Urinary bladder (tissue), 4 donors: ENCODE results near the gene TMPRSS2. TPM values are rescaled to one million over a fixed set of nuclear protein-coding genes. Genes with fewer than 3 reads are reported as not detected.

ENCODE experiments used
- DNase-seq: peaks from one replicate; pipeline ENCODE4 v3.0.0-alpha.2; 2015; ENCODE audit errors: extremely low spot score
- H3K27ac ChIP-seq: one replicate; pipeline ENCODE4 v1.5.1; 2013; ENCODE audit warnings: low read depth, mild to moderate bottlenecking, moderate library complexity
- H3K36me3 ChIP-seq: one replicate; pipeline ENCODE4 v1.6.1; 2013; ENCODE audit warnings: mild to moderate bottlenecking, moderate library complexity; ENCODE audit not compliant: insufficient read depth
- H3K4me1 ChIP-seq: one replicate; pipeline ENCODE4 v1.6.1; 2013; ENCODE audit warnings: mild to moderate bottlenecking, moderate library complexity; ENCODE audit not compliant: insufficient read depth
- H3K4me3 ChIP-seq: one replicate; pipeline ENCODE4 v1.5.1; 2013; ENCODE audit warnings: low read depth, low read length
- WGBS: extraction: QIAGEN DNeasy Blood & Tissue Kit; methylation state at CpG from one replicate; pipeline ENCODE4 v1.1.7; 2013; 5-methylcytosine and 5-hydroxymethylcytosine counted together
- polyA plus RNA-seq: library from polyadenylated mRNA; stranded (reverse); fragments of 200-250 nt; gene quantifications from one replicate; pipeline ENCODE4 v1.2.3, GENCODE V29; 2013
- total RNA-seq: library from RNA; depleted of rRNA; stranded (reverse); fragments of >200 nt; gene quantifications from one replicate; pipeline ENCODE4 v1.2.3, GENCODE V29; 2014
- donor health status: healthy with polysubstance abuse.
- donor health status: healthy.

TMPRSS2 gene
- total and polyA plus RNA-seq, 2 donors = 5.1 to 27.1 TPM

DNA sequence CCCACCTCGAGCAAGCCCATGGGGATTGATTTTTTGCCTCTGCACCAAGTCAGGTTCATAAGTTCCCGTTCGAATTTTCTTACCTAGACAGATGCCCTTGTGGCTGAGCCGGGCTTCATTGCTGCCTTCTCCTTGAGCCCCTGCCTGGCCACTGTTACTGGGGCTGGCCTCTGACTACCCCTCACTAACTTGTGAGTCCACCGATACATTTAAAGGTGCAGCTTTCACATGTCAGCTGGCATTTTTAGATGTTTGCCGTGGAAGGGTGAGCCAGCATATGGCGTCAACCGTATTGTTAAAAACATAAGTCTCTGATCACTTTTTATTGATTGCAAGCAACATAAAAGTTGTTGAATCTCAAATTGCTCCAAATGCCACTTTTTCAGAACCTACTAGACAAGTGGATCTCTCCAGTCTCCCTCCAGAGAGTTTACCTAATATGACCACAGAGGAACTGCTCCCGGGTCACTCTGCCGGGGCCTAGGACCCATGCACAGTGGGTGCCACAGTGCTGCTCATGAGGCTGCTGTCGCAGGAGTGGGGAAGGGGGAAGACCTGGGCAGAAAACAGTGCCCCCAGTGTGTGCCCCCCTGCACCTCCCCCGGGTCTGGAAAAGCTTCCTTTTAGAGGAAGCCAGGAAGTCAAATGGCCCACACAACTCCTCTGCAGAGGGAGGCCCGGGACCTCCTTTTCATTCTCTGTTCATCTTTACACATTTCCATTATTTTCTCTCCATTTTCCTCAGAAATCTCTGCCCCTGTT lies 63.1 kb downstream of the TMPRSS2 start:
- WGBS = 88% methylated on average over 13 of the region's 13 CpGs
- H3K4me1 ChIP-seq = no peaks in the 10 kb centered on the region
- no peak for DNase-seq
- peaks cover 6% of the 10 kb centered on the region for H3K36me3 ChIP-seq
- H3K4me3 ChIP-seq = no peak overlapping the region
- H3K27ac ChIP-seq = no peak overlapping the region

DNA sequence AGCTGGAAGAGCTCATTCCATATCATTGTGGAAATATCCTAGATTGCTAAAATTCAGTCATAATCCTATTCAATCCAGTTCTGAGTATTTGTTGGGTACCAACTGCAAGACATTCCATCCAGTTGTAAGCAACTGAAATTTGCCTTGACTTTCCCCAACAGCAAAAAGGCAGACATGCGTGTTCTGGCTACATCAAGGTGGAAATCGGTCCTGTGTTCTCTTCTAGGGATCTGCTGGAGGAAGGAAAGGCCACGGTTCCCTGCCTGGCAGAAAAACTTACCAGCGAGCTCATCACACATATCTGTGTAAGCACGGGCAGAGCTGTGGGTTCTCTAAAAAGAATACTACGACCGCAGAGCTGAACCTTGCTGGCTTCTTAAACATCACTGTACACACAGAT lies 64.4 kb downstream of the TMPRSS2 start:
- DNase-seq = no peak
- H3K4me1 ChIP-seq = no peaks in the 10 kb centered on the region
- H3K36me3 ChIP-seq = peaks cover 6% of the 10 kb centered on the region
- no peak overlapping the region for H3K27ac ChIP-seq
- no peak overlapping the region for H3K4me3 ChIP-seq
- WGBS = 93% methylated on average over 7 of the region's 7 CpGs

DNA sequence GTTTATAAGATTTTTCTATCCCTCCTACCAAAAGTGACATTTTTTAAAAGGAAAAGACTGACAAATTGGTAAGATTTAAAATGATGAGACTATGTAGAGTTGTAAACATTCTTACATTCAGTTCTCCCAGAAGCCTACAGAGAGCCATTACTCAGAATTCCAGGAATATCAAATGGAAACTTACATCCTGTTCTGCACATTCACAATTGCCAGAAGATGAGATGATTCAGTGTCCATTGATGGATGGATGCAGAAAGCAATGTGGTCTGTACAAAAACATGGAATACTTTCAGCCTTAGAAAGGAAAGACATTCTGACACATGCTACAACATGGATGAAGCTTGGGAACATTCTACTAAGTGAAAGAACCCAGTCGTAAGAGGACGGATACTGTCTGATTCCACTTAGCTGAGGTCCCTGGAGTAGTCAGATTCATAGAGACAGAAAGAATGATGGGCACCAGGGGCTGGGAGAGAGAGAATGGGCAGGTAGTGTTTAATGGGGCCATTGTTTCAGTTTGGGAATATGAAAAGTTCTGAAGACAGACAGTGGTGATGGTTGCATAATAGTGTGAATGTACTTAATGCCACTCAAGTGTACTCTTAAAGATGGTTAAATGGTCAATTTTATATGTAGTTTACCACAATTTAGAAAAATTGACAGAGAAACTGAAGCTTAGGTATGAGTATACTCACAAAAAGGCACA lies 65.3 kb downstream of the TMPRSS2 start:
- H3K4me3 ChIP-seq = no peak overlapping the region
- 94% methylated on average over 2 of the region's 2 CpGs for WGBS
- peaks cover 6% of the 10 kb centered on the region for H3K36me3 ChIP-seq
- no peak for DNase-seq
- H3K4me1 ChIP-seq = no peaks in the 10 kb centered on the region
- no peak overlapping the region for H3K27ac ChIP-seq

DNA sequence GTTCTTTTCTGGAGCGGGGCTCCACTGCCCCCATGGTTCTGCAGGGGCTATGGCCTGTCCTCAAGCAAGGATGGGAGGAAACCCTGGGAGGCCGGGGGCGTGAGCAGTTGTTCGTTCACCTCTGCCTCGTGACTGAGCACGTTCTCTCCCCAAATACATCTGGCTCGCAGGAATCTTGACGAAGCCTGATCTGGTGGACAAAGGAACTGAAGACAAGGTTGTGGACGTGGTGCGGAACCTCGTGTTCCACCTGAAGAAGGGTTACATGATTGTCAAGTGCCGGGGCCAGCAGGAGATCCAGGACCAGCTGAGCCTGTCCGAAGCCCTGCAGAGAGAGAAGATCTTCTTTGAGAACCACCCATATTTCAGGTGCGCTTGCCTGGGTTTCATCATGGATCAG lies 66.4 kb downstream of the TMPRSS2 start:
- WGBS = 94% methylated on average over 14 of the region's 14 CpGs
- Histone ChIP-seq H3K36me3 (peaks cover 6% of the 10 kb centered on the region), H3K4me1 (no peaks in the 10 kb centered on the region), H3K4me3 (no peak overlapping the region), H3K27ac (no peak overlapping the region)
- no peak for DNase-seq

DNA sequence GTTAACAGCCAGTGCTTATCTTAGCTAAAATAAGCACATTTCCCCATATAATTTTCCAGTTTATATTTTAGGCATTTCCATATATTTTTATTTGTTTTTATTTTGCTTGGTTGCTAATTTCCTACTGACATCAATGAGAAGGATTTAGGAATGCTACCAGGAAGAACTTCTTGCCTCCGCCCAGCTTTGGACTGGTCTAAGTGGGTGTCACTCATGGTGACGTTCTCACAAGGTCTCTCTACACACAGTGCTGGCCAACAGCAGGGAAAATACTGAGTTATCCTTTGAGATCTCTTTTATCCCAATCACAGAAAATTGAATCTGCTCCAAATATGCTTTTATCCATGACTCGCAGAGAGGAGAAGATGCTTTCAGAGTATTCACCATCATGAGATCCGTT lies 68.7 kb downstream of the TMPRSS2 start:
- Histone ChIP-seq H3K4me3 (no peak overlapping the region), H3K36me3 (no peaks in the 10 kb centered on the region), H3K4me1 (no peaks in the 10 kb centered on the region), H3K27ac (no peak overlapping the region)
- no peak for DNase-seq
- WGBS = 77% methylated on average over 4 of the region's 4 CpGs

DNA sequence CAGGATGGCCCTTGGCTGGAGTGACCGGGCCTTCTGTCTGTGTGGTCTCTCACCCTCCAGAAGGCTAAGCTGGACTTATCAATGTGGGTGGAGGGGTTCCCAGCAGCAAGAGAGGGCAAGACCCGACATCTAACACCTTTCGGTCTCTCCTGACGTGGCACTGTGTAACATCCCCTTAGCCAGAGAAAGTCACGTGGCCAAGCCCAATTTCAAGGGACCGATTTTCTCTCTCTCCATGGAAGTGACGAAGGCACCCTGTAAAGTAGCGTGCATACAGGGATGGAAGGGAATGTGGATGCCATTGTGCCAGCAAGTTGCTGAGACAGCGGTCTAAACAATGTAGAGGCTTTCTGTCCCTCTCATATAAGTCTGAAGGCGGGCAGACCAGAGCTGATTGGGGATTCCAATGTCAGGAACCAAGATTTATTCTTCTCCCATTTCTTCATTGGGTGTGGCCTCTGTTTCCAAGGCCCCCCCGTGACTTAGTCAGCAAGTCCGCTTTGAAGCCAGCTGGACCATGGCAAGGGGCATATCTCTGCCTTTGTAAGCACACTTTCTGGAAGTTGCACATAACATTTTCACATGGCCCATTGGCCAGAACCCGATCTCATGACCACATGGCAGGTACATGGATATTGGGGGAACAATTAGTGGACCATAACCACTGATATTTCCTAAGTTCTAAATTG lies 69.4 kb downstream of the TMPRSS2 start:
- no peak overlapping the region for H3K27ac ChIP-seq
- H3K4me3 ChIP-seq = no peak overlapping the region
- H3K4me1 ChIP-seq = no peaks in the 10 kb centered on the region
- H3K36me3 ChIP-seq = no peaks in the 10 kb centered on the region
- no peak for DNase-seq
- 91% methylated on average over 13 of the region's 13 CpGs for WGBS

DNA sequence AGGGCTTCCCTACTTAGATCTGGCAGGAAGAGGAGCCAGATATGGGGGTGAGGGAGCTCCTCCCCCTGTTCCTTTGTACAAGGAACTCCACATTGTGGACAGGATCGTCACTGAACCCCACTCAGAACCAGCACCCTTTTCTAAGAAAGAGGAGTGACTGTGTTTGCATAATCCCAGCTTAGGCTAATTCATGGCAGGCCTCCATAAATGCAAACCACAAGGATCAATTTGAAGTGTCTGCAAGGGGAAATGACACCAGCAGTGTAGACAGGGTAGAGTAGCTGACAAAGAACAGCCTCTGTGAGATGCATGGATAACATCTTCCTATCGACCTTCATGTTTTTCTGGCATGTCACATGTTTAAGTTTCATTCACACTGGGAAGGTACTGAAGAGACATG lies 70.2 kb downstream of the TMPRSS2 start:
- Histone ChIP-seq H3K36me3 (peaks cover 2% of the 10 kb centered on the region), H3K4me1 (no peaks in the 10 kb centered on the region), H3K4me3 (no peak overlapping the region), H3K27ac (no peak overlapping the region)
- 46% methylated on average over 2 of the region's 2 CpGs for WGBS
- DNase-seq = no peak

DNA sequence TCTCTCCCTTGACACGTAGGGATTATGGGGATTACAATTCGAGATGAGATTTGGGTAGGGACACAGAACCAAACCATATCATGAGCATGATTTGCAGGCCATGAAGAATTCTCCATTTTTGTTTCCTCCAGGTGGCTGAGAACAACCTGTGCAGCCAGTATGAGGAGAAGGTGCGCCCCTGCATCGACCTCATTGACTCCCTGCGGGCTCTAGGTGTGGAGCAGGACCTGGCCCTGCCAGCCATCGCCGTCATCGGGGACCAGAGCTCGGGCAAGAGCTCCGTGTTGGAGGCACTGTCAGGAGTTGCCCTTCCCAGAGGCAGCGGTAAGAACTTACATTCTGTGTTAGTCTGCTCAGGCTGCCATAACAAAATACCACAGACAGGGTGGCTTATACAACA lies 72.3 kb downstream of the TMPRSS2 start:
- Histone ChIP-seq H3K27ac (no peak overlapping the region), H3K36me3 (peaks cover 2% of the 10 kb centered on the region), H3K4me3 (no peak overlapping the region), H3K4me1 (no peaks in the 10 kb centered on the region)
- 93% methylated on average over 11 of the region's 11 CpGs for WGBS
- no peak for DNase-seq

DNA sequence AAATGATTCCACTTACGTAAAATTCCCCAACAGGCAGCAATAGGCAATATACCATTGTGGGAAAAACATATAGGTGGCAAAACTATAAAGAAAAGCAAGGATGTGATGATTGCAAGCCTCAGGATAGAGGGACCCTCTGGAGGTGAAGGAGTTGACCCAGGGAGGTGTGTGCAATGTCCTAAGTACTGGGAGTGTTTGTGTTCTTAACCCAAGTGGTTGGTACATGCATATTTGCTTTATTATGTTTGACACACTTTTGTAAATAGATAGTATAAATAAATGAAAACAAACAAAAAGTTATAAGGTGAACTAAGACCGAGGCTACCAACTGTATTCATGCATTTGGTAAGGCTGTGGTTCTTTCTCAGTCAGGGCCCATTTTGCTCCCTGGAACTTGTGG lies 74.4 kb downstream of the TMPRSS2 start:
- 87% methylated on average over 2 of the region's 2 CpGs for WGBS
- no peaks in the 10 kb centered on the region for H3K4me1 ChIP-seq
- H3K27ac ChIP-seq = no peak overlapping the region
- peaks cover 2% of the 10 kb centered on the region for H3K36me3 ChIP-seq
- no peak overlapping the region for H3K4me3 ChIP-seq
- DNase-seq = no peak

DNA sequence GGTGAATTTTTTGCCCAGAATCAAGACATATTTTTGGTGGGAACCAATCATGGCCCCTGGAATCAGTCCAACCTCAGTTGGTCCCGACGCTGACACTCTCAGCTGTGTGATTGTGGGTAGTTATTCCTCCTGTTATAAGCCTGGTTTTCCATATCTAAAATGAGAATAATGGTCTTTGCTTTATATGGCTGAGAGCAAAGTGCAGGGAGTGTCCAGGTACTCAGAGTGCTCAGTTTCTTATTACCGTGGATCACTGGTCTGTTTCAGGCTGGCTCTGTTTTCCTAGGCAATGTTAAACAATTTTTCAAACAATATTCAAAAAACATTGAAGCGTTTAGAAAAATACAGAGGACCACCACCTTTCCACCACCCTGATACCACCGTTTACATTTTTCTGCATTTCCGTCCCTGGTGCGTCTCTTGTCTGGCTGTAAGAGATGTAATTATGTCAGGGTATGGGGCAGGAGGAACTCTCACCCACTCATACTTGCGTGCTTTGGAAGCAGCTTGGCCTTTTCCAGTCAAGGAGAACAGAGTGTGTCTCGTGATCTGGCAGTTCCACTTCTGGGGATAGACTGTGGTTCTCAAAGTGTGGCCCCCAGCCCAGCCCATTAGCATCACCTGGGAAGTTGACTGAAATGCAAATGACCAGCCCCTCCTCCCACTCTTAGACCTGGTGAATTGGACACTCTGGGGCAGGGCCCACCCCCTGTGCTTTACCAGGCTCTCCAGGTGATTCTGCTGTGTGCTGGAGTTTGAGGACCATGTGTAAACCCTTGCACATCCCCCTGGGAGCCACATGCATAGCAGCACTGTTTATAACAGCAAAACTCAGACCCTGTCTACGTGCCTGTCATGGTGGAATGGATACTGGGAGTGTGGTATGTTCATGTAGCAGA lies 75.1 kb downstream of the TMPRSS2 start:
- 69% methylated on average over 10 of the region's 10 CpGs for WGBS
- Histone ChIP-seq H3K36me3 (peaks cover 4% of the 10 kb centered on the region), H3K4me3 (no peak overlapping the region), H3K4me1 (no peaks in the 10 kb centered on the region), H3K27ac (no peak overlapping the region)
- no peak for DNase-seq

DNA sequence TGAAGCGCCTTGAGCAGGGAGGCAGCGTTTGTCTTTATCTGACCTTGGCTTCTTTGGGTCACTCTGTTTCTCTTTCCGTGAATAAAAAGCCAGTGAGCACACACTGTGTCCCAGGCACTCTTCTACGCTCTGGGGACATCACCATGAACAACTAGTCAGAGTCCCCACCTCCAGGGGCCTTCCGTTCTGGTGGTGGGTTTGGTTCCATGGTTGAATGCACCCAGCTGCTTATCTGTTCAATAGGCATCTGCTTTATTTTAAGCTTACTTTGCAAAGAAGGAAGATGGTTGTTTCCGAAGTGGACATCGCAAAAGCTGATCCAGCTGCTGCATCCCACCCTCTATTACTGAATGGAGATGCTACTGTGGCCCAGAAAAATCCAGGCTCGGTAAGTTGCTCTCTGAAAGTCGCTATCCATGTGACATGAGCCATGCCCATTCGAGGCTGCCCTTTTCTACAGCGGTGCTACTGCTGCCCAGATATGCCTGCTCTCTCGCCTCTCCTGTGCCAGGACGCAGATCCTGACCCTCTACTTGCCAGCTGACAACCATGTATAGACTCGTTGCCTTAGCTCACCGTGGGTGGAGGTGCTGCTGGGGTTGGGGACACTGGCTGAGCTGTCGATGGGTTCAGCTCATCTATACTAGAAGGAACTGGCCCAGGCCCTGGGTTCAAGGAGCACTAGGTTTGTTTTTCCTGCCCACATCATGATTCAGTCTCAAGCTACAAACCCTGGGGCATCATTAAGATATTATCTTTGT lies 76.0 kb downstream of the TMPRSS2 start:
- Histone ChIP-seq H3K4me3 (no peak overlapping the region), H3K36me3 (peaks cover 4% of the 10 kb centered on the region), H3K27ac (no peak overlapping the region), H3K4me1 (no peaks in the 10 kb centered on the region)
- no peak for DNase-seq
- WGBS = 77% methylated on average over 16 of the region's 16 CpGs

DNA sequence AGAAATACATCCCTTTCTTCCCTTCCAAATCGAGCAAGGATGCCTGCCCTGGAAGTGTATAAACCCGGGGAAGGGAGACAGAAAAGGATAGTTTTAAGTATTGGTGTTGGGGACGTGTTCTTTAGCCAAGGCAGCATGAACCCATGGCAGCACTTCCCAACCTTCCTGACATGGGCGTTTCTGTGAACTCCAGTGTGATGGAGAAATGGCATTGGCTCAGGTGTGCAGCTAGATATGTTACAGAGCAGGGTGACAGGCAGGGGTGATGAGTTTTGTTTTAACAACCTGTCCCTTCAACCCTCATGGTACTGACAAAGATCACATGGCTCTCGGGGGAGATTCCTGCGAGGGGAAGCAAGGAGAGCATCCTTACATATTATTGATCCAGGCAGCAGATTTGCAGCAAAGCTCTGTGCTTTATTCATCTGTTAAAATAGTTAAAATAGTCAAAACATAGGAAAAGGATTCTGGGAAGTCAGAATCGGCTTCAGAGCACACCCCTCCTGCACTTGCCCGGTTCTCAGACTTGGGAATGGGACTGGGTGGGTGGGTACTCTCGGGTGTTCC lies 78.0 kb downstream of the TMPRSS2 start:
- no peaks in the 10 kb centered on the region for H3K4me1 ChIP-seq
- 80% methylated on average over 9 of the region's 9 CpGs for WGBS
- H3K36me3 ChIP-seq = peaks cover 4% of the 10 kb centered on the region
- no peak overlapping the region for H3K27ac ChIP-seq
- H3K4me3 ChIP-seq = no peak overlapping the region
- DNase-seq = no peak
